Effector memory CD8-positive, alpha-beta T cell (primary cell): ENCODE measurements around the gene KLK13.

Experiments
- ATAC-seq: fragments of 150-1000 bp; cut with Tn5 transposase; replicated peaks from 2 replicates; pipeline ENCODE4 v1.10.0; 2021; ENCODE audit warnings: mild to moderate bottlenecking, moderate library complexity
- DNase-seq, 3 experiments: peaks; one replicate each; pipeline ENCODE4 v3.0.0; 2021
- H3K27ac Mint-ChIP-seq, 2 donors: one replicate each; pipeline ENCODE4 v1.8.0; 2022; ENCODE audit warnings: mild to moderate bottlenecking in 2 of 2, mixed read lengths in 2 of 2, moderate library complexity in 2 of 2
- H3K27me3 Mint-ChIP-seq, 2 donors: one replicate each; pipeline ENCODE4 v1.8.0; 2022; ENCODE audit warnings: mixed read lengths in 2 of 2
- H3K36me3 Mint-ChIP-seq: one replicate; pipeline ENCODE4 v1.8.0; 2022; ENCODE audit warnings: mild to moderate bottlenecking, moderate library complexity, mixed read lengths; ENCODE audit not compliant: insufficient read depth
- H3K4me1 Mint-ChIP-seq, 2 donors: one replicate each; pipeline ENCODE4 v1.8.0; 2022; ENCODE audit warnings: low read depth in 2 of 2, mixed read lengths in 2 of 2
- H3K4me3 Mint-ChIP-seq, 2 donors: one replicate each; pipeline ENCODE4 v1.8.0; 2022; ENCODE audit warnings: mild to moderate bottlenecking in 2 of 2, mixed read lengths in 2 of 2, moderate library complexity in 2 of 2
- H3K9me3 Mint-ChIP-seq, 2 donors: one replicate each; pipeline ENCODE4 v1.8.0; 2022; ENCODE audit warnings: mixed read lengths in 2 of 2

KLK13 gene

GRCh38 chr19:51016798-51017683 is 47.9 kb downstream of the KLK13 start:
- peaks cover 18 to 22% of the 10 kb centered on the region in 2 donors for H3K4me1 Mint-ChIP-seq
- peak overlapping the region; percentile 62 to 72 for H3K4me3 Mint-ChIP-seq
- H3K27me3 Mint-ChIP-seq, result peaks cover 77 to 87% of the 10 kb centered on the region in 2 donors
- H3K27ac Mint-ChIP-seq, result no peak overlapping the region
- ATAC-seq (no peak), DNase-seq (peak in 1 of 3 experiments; percentile 23)
- no peaks in the 10 kb centered on the region for H3K9me3 Mint-ChIP-seq
- no peaks in the 10 kb centered on the region for H3K36me3 Mint-ChIP-seq

DNA sequence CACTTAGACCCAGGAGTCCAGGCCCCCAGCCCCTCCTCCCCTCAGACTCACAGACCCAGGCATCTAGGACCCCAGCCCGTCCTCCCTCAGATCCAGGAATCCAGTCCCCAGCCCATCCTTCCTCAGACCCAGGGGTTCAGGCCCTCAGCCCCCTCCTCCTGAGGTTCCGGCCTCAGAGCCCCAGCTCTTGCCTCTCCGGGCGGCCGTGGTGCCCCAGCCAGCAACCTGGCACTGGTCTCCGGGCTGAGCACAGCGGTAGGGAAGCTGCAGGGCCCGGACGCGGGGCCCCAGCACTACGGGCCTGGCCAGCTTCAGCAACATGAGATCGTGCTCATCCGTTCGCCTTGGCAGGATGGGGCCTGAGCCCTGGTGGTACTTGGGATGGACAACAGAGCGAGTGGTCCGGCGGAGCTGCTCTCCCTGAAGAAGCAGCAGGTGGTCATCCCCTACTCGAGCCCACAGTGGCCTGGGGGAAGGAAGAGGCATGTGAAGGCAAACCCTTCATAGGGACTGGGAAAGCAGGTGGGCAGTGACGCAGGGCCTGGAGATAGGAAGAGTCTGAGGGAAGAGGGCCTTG is 49.1 kb downstream of the KLK13 start:
- Mint-ChIP-seq H3K36me3 (no peaks in the 10 kb centered on the region), H3K27me3 (peaks cover 79 to 94% of the 10 kb centered on the region in 2 donors), H3K4me3 (no peak overlapping the region), H3K4me1 (peaks cover 18 to 22% of the 10 kb centered on the region in 2 donors), H3K27ac (peak overlapping the region in 1 of 2 donors; percentile 62), H3K9me3 (no peaks in the 10 kb centered on the region)
- no peak for DNase-seq
- ATAC-seq, result no peak

DNA sequence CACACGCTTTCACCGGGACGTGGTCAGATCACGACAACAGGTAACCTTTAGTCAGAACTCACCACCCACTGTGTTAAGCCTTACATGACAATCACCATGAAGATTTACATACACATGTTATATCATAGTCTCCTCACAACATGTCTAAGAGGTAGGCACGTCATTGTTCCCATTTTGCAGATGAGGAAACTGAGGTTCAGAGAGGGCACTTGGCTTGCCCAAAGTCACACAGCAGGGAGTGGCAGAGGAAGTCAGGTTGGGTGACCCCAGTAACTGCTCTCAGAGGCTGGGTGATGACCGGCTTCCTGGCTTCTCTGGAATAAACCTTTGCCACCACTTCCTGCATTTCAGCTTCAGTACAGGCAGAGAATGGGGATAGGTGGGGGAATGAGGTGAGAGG is 50.6 kb downstream of the KLK13 start:
- H3K4me3 Mint-ChIP-seq, result no peak overlapping the region
- peaks cover 14 to 17% of the 10 kb centered on the region in 2 donors for H3K4me1 Mint-ChIP-seq
- DNase-seq (no peak), ATAC-seq (no peak)
- no peaks in the 10 kb centered on the region for H3K9me3 Mint-ChIP-seq
- peaks cover 83 to 94% of the 10 kb centered on the region in 2 donors for H3K27me3 Mint-ChIP-seq
- H3K27ac Mint-ChIP-seq, result no peak overlapping the region
- no peaks in the 10 kb centered on the region for H3K36me3 Mint-ChIP-seq

DNA sequence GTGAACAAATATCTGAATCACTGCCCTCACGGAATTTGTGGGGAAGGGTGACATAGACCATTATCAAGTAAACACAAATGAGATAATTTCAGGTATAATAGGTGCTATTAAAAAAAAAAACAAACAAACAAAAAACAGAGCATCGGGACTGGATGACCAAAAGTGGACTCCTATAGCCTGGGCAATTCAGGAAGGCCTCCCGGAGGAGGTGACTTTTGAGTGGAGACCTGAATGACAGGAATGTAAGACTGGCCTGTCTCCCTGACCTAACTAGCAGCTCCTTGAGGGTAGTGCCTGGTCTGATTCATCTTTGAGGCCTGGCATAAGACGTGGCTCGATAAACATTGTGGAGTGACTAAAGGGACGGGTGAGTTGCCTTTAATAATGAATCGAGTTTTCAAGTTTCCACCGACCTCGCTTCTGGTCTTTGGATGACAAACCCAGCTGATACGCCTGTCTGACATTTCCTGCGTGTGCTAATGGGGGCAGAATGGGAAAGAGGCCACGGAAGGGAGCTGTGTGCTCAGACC is 52.2 kb downstream of the KLK13 start:
- H3K27me3 Mint-ChIP-seq, result peaks cover 74 to 88% of the 10 kb centered on the region in 2 donors
- no peak for DNase-seq
- H3K27ac Mint-ChIP-seq, result no peak overlapping the region
- H3K9me3 Mint-ChIP-seq, result no peaks in the 10 kb centered on the region
- no peak for ATAC-seq
- no peaks in the 10 kb centered on the region for H3K36me3 Mint-ChIP-seq
- peaks cover 7 to 8% of the 10 kb centered on the region in 2 donors for H3K4me1 Mint-ChIP-seq
- H3K4me3 Mint-ChIP-seq, result no peak overlapping the region

GRCh38 chr19:51010066-51010795 is 54.7 kb downstream of the KLK13 start:
- DNase-seq (no peak), ATAC-seq (no peak)
- peaks cover 61 to 84% of the 10 kb centered on the region in 2 donors for H3K27me3 Mint-ChIP-seq
- H3K27ac Mint-ChIP-seq, result no peak overlapping the region
- no peaks in the 10 kb centered on the region for H3K9me3 Mint-ChIP-seq
- no peak overlapping the region for H3K4me3 Mint-ChIP-seq
- H3K36me3 Mint-ChIP-seq, result no peaks in the 10 kb centered on the region
- H3K4me1 Mint-ChIP-seq, result no peaks in the 10 kb centered on the region

- no peak for DNase-seq
- Mint-ChIP-seq H3K27ac (no peak overlapping the region), H3K9me3 (no peaks in the 10 kb centered on the region), H3K4me3 (no peak overlapping the region), H3K36me3 (no peaks in the 10 kb centered on the region), H3K27me3 (peaks cover 58 to 74% of the 10 kb centered on the region in 2 donors), H3K4me1 (no peaks in the 10 kb centered on the region)
- ATAC-seq, result no peak
Observed at GRCh38 chr19:51009061-51009891, 55.6 kb downstream of the KLK13 start.

DNA sequence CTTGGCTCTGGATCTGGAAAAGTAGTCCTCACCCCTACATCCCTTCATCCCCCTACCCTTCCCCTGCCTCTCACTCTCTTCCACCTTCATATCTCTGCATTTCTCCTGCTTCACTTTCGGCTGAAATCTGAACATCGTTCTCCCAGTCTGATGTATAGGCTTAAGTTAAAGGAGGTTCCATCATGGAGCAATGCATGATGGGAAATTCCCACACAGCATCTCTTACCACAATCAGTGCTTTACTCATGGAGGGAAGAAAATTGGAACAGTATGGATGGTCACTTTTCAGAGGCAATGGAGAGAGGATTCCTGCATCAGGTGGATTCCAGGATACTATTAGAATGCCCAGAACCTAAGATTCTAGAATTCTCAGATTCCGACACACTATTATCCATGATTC is 57.4 kb downstream of the KLK13 start:
- no peak for ATAC-seq
- Mint-ChIP-seq H3K36me3 (no peaks in the 10 kb centered on the region), H3K4me1 (no peaks in the 10 kb centered on the region), H3K27me3 (peaks cover 52 to 73% of the 10 kb centered on the region in 2 donors), H3K4me3 (no peak overlapping the region), H3K9me3 (no peaks in the 10 kb centered on the region), H3K27ac (no peak overlapping the region)
- DNase-seq, result no peak

DNA sequence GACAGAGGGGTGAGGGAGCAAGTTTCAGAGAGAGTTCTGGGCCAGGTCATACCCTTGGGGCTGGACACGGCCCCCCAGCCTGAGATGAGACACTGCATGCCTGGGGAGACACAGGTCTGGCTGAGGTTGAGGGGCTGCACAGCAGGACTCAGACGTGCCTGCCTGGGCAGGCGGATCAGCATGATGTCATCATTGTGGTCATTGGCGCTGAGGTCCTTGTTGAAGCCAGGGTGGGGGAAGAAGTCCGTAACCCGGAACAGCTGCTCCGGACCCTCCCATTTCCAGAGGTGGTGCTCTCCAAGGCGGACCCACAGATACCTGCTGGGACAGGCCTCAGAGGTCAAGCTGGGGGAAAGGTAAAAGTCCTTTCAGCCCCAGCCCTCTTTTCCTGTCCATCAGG is 58.5 kb downstream of the KLK13 start:
- Mint-ChIP-seq H3K9me3 (no peaks in the 10 kb centered on the region), H3K27ac (no peak overlapping the region), H3K4me3 (no peak overlapping the region), H3K36me3 (no peaks in the 10 kb centered on the region), H3K27me3 (peaks cover 62 to 79% of the 10 kb centered on the region in 2 donors), H3K4me1 (peaks cover 0 to 5% of the 10 kb centered on the region in 2 donors)
- no peak for DNase-seq
- no peak for ATAC-seq
